ENCODE data around the gene PRPF8.

PRPF8 gene

DNA sequence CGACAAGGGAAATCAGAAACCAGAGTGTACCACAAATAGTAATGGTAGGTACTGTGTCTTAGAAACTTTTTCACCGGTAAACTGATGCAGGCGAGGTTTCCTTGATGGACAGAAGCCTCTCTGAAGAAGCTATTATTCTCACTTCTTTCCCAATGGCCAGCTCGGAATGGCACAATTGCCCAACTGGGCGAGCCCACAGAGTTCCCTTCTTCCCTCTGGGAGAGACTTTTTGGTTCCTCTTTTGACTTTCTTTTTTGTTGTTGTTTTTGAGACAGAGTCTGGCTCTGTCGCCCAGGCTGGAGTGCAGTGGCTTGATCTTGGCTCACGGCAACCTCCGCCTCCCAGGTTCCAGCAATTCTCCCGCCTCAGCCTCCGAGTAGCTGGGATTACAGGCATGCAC is 73.0 kb downstream of the PRPF8 start:
- TF ChIP-seq, protein P1, sequence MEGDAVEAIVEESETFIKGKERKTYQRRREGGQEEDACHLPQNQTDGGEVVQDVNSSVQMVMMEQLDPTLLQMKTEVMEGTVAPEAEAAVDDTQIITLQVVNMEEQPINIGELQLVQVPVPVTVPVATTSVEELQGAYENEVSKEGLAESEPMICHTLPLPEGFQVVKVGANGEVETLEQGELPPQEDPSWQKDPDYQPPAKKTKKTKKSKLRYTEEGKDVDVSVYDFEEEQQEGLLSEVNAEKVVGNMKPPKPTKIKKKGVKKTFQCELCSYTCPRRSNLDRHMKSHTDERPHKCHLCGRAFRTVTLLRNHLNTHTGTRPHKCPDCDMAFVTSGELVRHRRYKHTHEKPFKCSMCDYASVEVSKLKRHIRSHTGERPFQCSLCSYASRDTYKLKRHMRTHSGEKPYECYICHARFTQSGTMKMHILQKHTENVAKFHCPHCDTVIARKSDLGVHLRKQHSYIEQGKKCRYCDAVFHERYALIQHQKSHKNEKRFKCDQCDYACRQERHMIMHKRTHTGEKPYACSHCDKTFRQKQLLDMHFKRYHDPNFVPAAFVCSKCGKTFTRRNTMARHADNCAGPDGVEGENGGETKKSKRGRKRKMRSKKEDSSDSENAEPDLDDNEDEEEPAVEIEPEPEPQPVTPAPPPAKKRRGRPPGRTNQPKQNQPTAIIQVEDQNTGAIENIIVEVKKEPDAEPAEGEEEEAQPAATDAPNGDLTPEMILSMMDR (IDR thresholded peaks at IDR 0.05; ENCODE audit: extremely low read depth, insufficient read depth, missing control alignments), result no peak
- DNase-seq (ENCODE audit: low spot score), result no peak
- in situ Hi-C loops (cut with MboI; ENCODE audit: low pct_unique_long_range_greater_than_20kb, low sequenced_read_pairs, unreplicated experiment), result no loop called here

DNA sequence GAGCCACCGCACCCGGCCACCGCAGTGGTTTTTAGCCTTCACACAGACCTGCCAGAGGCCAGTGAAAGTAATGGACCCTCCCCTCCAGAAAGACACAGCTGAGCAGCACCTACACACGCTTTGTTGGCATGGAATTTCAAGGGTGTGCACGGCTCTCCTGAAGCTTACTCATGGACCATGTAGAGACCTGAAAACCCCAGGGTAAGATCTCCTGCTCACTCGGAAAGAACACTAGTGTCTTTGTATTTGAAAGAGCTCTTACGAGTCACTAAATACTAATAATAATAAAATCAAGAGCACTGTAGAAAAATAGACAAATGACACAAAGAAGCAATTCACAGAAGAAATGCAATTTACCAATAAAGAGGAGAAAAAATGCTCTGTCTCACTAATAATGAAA is 76.0 kb downstream of the PRPF8 start:
- DNase-seq (ENCODE audit: low spot score), result no peak
- TF ChIP-seq, protein P1 (IDR thresholded peaks at IDR 0.05; ENCODE audit: extremely low read depth, insufficient read depth, missing control alignments), result no peak
- in situ Hi-C loops (cut with MboI; ENCODE audit: low pct_unique_long_range_greater_than_20kb, low sequenced_read_pairs, unreplicated experiment), result no loop called here

DNA sequence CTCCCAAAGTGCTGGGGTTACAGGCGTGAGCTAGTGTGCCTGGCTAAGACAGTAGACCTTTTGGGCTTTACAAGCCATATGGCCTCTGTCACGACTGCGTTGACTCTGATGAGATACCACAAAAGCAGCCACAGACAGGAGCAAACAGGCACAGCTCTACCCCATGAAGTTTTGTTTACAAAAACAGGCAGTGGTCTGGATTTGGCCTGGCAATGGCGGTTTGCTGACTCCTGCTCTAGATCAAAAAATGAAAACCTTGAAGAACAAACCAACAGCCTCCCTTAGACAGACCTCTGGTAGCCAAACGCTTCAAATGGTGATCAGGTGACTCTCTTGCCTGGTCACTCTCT is 76.7 kb downstream of the PRPF8 start:
- in situ Hi-C loops (cut with MboI; ENCODE audit: low pct_unique_long_range_greater_than_20kb, low sequenced_read_pairs, unreplicated experiment), result no loop called here
- DNase-seq (ENCODE audit: low spot score), result no peak
- TF ChIP-seq, protein P1 (IDR thresholded peaks at IDR 0.05; ENCODE audit: extremely low read depth, insufficient read depth, missing control alignments), result no peak

DNA sequence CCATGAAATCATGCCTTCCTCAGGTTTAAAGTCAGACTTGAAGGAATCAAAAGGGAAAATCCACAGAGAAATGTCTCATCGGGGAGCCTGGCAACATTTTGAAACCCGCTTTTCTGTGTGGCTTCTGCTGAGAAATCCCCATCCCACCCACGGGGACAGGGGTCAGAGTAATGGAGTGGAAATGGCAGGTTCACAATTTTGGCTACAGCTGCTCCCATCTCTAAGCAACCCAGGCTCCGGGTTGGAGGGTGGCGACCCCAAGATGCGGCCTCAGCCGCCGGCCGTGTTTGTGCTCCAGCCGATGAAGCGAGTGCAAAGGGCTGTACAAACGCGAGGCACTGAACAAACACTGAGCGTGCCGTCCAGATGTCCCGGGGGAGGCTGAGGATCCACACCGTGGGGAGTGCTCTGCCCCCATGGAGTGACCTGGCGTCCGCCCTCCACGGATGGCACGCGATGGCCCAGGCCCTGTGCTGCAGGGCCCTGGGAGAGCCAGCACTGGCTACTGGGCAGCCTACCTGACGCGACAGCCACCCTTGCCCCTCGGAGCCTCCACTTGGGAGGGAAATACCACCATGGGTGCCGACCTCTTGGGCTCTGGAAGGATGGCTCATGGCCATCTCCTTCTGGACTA is 78.2 kb downstream of the PRPF8 start:
- TF ChIP-seq, protein P1 (IDR thresholded peaks at IDR 0.05; ENCODE audit: extremely low read depth, insufficient read depth, missing control alignments), result no peak
- in situ Hi-C loops (cut with MboI; ENCODE audit: low pct_unique_long_range_greater_than_20kb, low sequenced_read_pairs, unreplicated experiment), result no loop called here
- peak; percentile 49 for DNase-seq (ENCODE audit: low spot score)

DNA sequence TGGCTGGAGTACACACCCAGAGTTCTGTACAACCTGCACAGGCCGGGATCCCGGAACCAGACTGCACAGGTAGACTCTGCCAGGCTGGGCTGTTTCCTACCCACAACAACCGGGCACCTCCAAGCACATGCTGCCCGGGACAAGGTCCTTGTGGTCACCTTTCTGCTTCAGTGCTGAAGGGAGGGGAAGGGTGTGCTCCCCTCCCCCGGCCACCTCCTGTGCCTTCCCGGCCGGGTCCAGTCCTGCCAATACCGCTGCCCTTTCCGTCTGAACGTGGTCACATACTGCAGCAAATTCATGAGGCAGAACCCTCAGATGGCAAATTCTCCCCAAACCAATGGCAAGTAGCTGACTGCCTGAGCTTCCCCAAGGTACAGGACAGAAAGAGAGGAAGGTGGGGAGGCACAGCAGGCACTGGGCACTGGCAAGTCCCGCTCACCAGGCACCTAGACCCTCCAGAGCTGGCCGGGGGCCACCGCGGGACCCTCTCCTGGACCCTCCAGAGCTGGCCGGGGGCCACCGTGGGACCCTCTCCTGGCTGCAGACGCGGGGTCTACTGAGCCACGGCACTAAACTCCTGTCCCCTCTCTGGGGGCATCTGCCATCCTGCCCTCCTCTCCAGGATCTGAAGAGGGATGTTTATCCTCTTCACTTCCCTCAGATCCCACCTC is 78.9 kb downstream of the PRPF8 start:
- TF ChIP-seq, protein P1 (IDR thresholded peaks at IDR 0.05; ENCODE audit: extremely low read depth, insufficient read depth, missing control alignments), result no peak

DNA sequence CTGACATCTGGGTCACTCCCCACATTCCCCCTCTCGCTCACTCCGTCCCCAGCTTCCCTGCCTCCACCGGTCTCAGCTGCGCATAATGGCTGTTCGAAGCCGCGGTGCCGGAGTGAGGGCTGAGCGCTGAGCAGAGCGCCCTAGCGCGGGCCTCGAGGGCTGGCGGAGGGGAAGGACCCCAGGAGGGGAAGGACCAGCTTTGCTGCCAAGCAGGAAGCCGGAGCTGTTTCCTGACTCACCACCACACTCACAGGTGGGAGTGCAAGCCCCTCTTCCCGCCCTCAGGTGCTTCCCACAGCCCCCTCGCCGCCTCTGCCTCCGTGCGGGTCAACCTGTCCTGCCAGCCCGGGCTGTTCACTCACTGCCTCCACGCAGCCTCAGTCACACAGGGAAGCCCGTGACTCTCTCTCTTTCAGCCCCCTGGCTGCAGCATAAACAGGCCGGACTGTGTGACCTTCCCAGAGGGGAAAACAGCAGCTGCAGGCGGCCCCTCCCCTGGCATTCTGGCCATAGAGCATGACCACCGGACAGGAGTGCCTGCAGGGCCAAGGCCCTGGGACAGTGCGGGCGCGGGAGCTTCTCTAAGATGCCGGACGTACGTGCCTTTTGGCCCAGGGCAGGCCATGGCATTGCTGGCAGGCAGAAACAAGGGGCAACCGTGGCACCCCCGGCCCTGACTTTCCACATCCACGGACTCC is 79.7 kb downstream of the PRPF8 start:
- TF ChIP-seq, protein P1 (IDR thresholded peaks at IDR 0.05; ENCODE audit: extremely low read depth, insufficient read depth, missing control alignments), result no peak
- no peak for DNase-seq (ENCODE audit: low spot score)
- in situ Hi-C loops (cut with MboI; ENCODE audit: low pct_unique_long_range_greater_than_20kb, low sequenced_read_pairs, unreplicated experiment), result no loop called here

More for the DNA sequence above, 78.9 kb downstream of the PRPF8 start:
- no peak for DNase-seq (ENCODE audit: low spot score)
- in situ Hi-C loops (cut with MboI; ENCODE audit: low pct_unique_long_range_greater_than_20kb, low sequenced_read_pairs, unreplicated experiment), result no loop called here

Measured in GM13977 (cell line).